Astrocyte (in vitro differentiated cells and primary cell): ENCODE measurements around the gene GNAS-AS1.

Experiments
- EZH2 ChIP-seq: IDR thresholded peaks from 2 replicates; pipeline ENCODE4 v1.6.1; 2012; ENCODE audit warnings: mild to moderate bottlenecking, low read length, inconsistent platforms; ENCODE audit not compliant: insufficient read depth
- TF ChIP-seq, protein P1 (sequence below): IDR thresholded peaks from 2 replicates; pipeline ENCODE4 v1.5.1; 2011; ENCODE audit warnings: low read depth, mild to moderate bottlenecking, inconsistent platforms, low read length, moderate library complexity; ENCODE audit not compliant: insufficient read depth

DNA sequence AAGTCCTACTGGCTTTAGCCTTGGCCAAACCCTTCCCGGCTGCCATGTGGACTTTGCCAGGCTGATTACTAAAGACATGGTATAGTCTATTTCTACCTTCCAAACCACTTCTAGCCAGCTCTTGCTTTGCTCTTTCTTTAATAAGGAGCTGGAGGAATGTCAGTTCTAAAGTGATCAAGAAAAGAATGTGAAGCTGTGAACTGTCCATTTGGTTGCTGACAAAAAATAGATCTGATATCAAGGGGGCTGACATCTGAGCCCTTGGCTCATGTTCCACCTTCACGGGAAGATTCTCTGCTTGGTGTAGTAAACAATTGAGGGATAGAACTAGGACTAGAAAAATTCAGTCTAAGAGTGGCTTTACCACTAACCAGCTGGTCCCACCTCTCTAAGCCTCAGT, 22.6 kb downstream of the GNAS-AS1 start:
- TF ChIP-seq, protein P1, sequence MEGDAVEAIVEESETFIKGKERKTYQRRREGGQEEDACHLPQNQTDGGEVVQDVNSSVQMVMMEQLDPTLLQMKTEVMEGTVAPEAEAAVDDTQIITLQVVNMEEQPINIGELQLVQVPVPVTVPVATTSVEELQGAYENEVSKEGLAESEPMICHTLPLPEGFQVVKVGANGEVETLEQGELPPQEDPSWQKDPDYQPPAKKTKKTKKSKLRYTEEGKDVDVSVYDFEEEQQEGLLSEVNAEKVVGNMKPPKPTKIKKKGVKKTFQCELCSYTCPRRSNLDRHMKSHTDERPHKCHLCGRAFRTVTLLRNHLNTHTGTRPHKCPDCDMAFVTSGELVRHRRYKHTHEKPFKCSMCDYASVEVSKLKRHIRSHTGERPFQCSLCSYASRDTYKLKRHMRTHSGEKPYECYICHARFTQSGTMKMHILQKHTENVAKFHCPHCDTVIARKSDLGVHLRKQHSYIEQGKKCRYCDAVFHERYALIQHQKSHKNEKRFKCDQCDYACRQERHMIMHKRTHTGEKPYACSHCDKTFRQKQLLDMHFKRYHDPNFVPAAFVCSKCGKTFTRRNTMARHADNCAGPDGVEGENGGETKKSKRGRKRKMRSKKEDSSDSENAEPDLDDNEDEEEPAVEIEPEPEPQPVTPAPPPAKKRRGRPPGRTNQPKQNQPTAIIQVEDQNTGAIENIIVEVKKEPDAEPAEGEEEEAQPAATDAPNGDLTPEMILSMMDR, result no peak
- no peak for TF ChIP-seq EZH2
